Mesenchymal stem cell (in vitro differentiated cells and primary cell): ENCODE data around the gene MYOT.

Source experiments
- DNase-seq: peaks from one replicate; pipeline ENCODE4 v3.0.0-alpha.2; 2013
- H2AFZ ChIP-seq: one replicate; pipeline ENCODE4 v1.6.1; 2013; ENCODE audit warnings: low read depth, mild to moderate bottlenecking, control low read depth, inconsistent platforms, low read length, moderate library complexity
- H2AK5ac ChIP-seq: 2 replicates; pipeline ENCODE4 v1.6.1; 2013; ENCODE audit warnings: low read length, moderate library complexity, mild to moderate bottlenecking, inconsistent platforms; ENCODE audit not compliant: severe bottlenecking
- H2BK120ac ChIP-seq: one replicate; pipeline ENCODE4 v1.6.1; 2013; ENCODE audit warnings: low read depth, mild to moderate bottlenecking, inconsistent platforms, low read length, moderate library complexity
- H2BK12ac ChIP-seq, 2 experiments: one replicate each; pipeline ENCODE4 v1.6.1; 2013; ENCODE audit warnings: inconsistent platforms in 2 of 2, low read length in 2 of 2, mild to moderate bottlenecking in 2 of 2, moderate library complexity in 2 of 2, control low read depth in 1 of 2
- H2BK15ac ChIP-seq: one replicate; pipeline ENCODE4 v1.6.1; 2013; ENCODE audit warnings: mild to moderate bottlenecking, low read depth, inconsistent platforms; ENCODE audit not compliant: poor library complexity, severe bottlenecking
- H2BK5ac ChIP-seq: 2 replicates; pipeline ENCODE4 v1.6.1; 2013; ENCODE audit warnings: low read depth, mild to moderate bottlenecking, low read length, control low read depth, inconsistent platforms; ENCODE audit not compliant: poor library complexity, severe bottlenecking
- H3K14ac ChIP-seq, 2 experiments: one replicate each; pipeline ENCODE4 v1.6.1; 2013; ENCODE audit warnings: inconsistent platforms in 2 of 2, low read length in 2 of 2, control low read depth in 1 of 2, mild to moderate bottlenecking in 1 of 2, moderate library complexity in 1 of 2
- H3K18ac ChIP-seq, 2 experiments: one replicate each; pipeline ENCODE4 v1.6.1; 2013; ENCODE audit warnings: inconsistent platforms in 2 of 2, low read length in 2 of 2, control low read depth in 1 of 2, low read depth in 1 of 2, mild to moderate bottlenecking in 1 of 2
- H3K23ac ChIP-seq, 2 experiments: one replicate each; pipeline ENCODE4 v1.6.1; 2013; ENCODE audit warnings: inconsistent platforms in 2 of 2, low read length in 2 of 2, mild to moderate bottlenecking in 2 of 2, moderate library complexity in 2 of 2, control low read depth in 1 of 2
- H3K27ac ChIP-seq: 2 replicates; pipeline ENCODE4 v1.5.1; 2013; ENCODE audit warnings: mild to moderate bottlenecking, moderate library complexity, low read length, control low read depth, inconsistent platforms; ENCODE audit not compliant: poor library complexity, severe bottlenecking
- H3K27me3 ChIP-seq, 2 experiments: 2 replicates each; pipeline versions ENCODE4 v1.6.1 to v1.7.0; 2013; ENCODE audit warnings: low read length in 2 of 2, mild to moderate bottlenecking in 2 of 2, moderate library complexity in 2 of 2, control low read depth in 1 of 2, inconsistent platforms in 1 of 2; ENCODE audit not compliant: control insufficient read depth in 1 of 2, insufficient read depth in 1 of 2
- H3K36me3 ChIP-seq, 2 experiments: 2 replicates each; pipeline versions ENCODE4 v1.6.1 to v1.7.0; 2013; ENCODE audit warnings: low read length in 2 of 2, control low read depth in 1 of 2, inconsistent platforms in 1 of 2, low read depth in 1 of 2, mild to moderate bottlenecking in 1 of 2; ENCODE audit not compliant: insufficient read depth in 2 of 2, control insufficient read depth in 1 of 2
- H3K4ac ChIP-seq, 2 experiments: one replicate each; pipeline ENCODE4 v1.6.1; 2013; ENCODE audit warnings: inconsistent platforms in 2 of 2, low read length in 2 of 2, mild to moderate bottlenecking in 2 of 2, moderate library complexity in 2 of 2, control low read depth in 1 of 2, low read depth in 1 of 2
- H3K4me1 ChIP-seq: 2 replicates; pipeline ENCODE4 v1.6.1; 2013; ENCODE audit warnings: low read depth, low read length, control low read depth; ENCODE audit not compliant: control insufficient read depth, insufficient read depth
- H3K4me2 ChIP-seq: 2 replicates; pipeline ENCODE4 v1.6.1; 2013; ENCODE audit warnings: low read length, mild to moderate bottlenecking, inconsistent platforms; ENCODE audit not compliant: poor library complexity, severe bottlenecking
- H3K4me3 ChIP-seq, 2 experiments: 2 replicates each; pipeline versions ENCODE4 v1.5.1 to v1.7.0; 2013; ENCODE audit warnings: low read length in 2 of 2, mild to moderate bottlenecking in 2 of 2, control low read depth in 1 of 2, low read depth in 1 of 2; ENCODE audit not compliant: insufficient read depth in 1 of 2
- H3K79me1 ChIP-seq: replicated peaks from 2 replicates; pipeline ENCODE4 v1.6.1; 2013; ENCODE audit warnings: mild to moderate bottlenecking, control low read depth, low read length, inconsistent platforms; ENCODE audit not compliant: poor library complexity, severe bottlenecking
- H3K9ac ChIP-seq: 2 replicates; pipeline ENCODE4 v1.7.0; 2013; ENCODE audit warnings: mild to moderate bottlenecking, low read length, moderate library complexity
- H3K9me3 ChIP-seq: 2 replicates; pipeline ENCODE4 v1.7.0; 2013; ENCODE audit warnings: mild to moderate bottlenecking, low read length; ENCODE audit not compliant: control insufficient read depth
- H4K8ac ChIP-seq: one replicate; pipeline ENCODE4 v1.6.1; 2013; ENCODE audit warnings: inconsistent platforms, mild to moderate bottlenecking, low read length, moderate library complexity
- H4K91ac ChIP-seq: one replicate; pipeline ENCODE4 v1.6.1; 2013; ENCODE audit warnings: mild to moderate bottlenecking, low read length, inconsistent platforms
- WGBS: methylation state at CpG from one replicate; pipeline ENCODE4 v1.1.7; 2013; ENCODE audit warnings: mixed read lengths; 5-methylcytosine and 5-hydroxymethylcytosine counted together

MYOT gene

GRCh38 chr5:137914758-137915157, 47.1 kb downstream of the MYOT start:
- H2BK5ac ChIP-seq = no peak overlapping the region
- no peak overlapping the region for H3K14ac ChIP-seq
- no peak overlapping the region for H2BK12ac ChIP-seq
- H3K4me2 ChIP-seq = no peak overlapping the region
- peaks cover 0 to under 1% of the 10 kb centered on the region in 2 experiments for H3K36me3 ChIP-seq
- H3K79me1 ChIP-seq = no peaks in the 10 kb centered on the region
- H3K27ac ChIP-seq = no peak overlapping the region
- no peak overlapping the region for H4K8ac ChIP-seq
- no peak overlapping the region for H3K4ac ChIP-seq
- H3K18ac ChIP-seq = no peak overlapping the region
- H2AFZ ChIP-seq = no peak overlapping the region
- no peaks in the 10 kb centered on the region for H3K4me1 ChIP-seq
- no peak overlapping the region for H2BK120ac ChIP-seq
- no peak overlapping the region for H2BK15ac ChIP-seq
- no peak overlapping the region for H4K91ac ChIP-seq
- WGBS = 58% methylated on average over 1 of the region's 2 CpGs
- H3K4me3 ChIP-seq = no peak overlapping the region
- no peak overlapping the region for H3K9ac ChIP-seq
- H3K23ac ChIP-seq = no peak overlapping the region
- H3K27me3 ChIP-seq = no peaks in the 10 kb centered on the region
- H2AK5ac ChIP-seq = no peak overlapping the region
- peaks cover 14% of the 10 kb centered on the region for H3K9me3 ChIP-seq
- no peak for DNase-seq

- Histone ChIP-seq H4K8ac (no peak overlapping the region), H2BK120ac (no peak overlapping the region)
- 50% methylated on average over 1 of the region's 1 CpG for WGBS
These were observed 49.3 kb downstream of the MYOT start for GRCh38 chr5:137916923-137917322.

DNA sequence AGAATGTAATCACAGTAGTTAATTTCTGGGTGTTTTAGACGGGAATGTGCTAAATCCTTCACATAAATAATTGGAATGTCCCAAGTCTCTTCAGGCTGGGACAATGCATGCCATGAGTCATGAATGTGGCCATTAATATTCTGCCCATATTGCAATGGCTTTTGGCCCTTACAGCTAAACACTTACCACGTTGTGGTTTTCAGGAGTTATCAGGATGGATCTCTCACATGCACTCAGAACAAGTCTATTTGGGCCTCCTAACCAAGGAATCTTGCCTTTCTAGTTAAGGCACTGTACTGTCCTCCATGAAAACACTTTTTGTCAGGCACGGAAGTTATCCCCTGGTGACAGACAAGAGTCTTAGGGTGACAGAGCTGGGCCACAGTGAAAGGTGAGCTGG, 54.3 kb downstream of the MYOT start:
- 35% methylated on average over 2 of the region's 3 CpGs for WGBS
- Histone ChIP-seq H3K14ac (no peak overlapping the region), H2BK120ac (no peak overlapping the region), H3K4me2 (no peak overlapping the region), H2BK15ac (no peak overlapping the region), H4K91ac (no peak overlapping the region), H2BK12ac (no peak overlapping the region), H3K23ac (no peak overlapping the region), H3K36me3 (peaks cover 3 to 19% of the 10 kb centered on the region in 2 experiments), H3K27ac (no peak overlapping the region), H2AFZ (no peak overlapping the region), H3K4me1 (no peaks in the 10 kb centered on the region), H3K9me3 (peaks cover 2% of the 10 kb centered on the region), H3K18ac (no peak overlapping the region), H3K4ac (no peak overlapping the region), H2AK5ac (no peak overlapping the region), H3K27me3 (no peaks in the 10 kb centered on the region), H4K8ac (no peak overlapping the region), H3K79me1 (no peaks in the 10 kb centered on the region), H3K4me3 (no peak overlapping the region), H3K9ac (no peak overlapping the region), H2BK5ac (no peak overlapping the region)
- DNase-seq = peak; percentile 79

More at GRCh38 chr5:137916923-137917322, 49.3 kb downstream of the MYOT start:
- H3K36me3 ChIP-seq = peaks cover 0 to 3% of the 10 kb centered on the region in 2 experiments
- DNase-seq = no peak
- H3K27ac ChIP-seq = no peak overlapping the region
- no peak overlapping the region for H2BK12ac ChIP-seq
- no peak overlapping the region for H2BK5ac ChIP-seq
- peaks cover 9% of the 10 kb centered on the region for H3K9me3 ChIP-seq
- H3K18ac ChIP-seq = no peak overlapping the region
- no peak overlapping the region for H2AK5ac ChIP-seq
- no peak overlapping the region for H3K14ac ChIP-seq
- no peak overlapping the region for H3K4me3 ChIP-seq
- H3K4me1 ChIP-seq = no peaks in the 10 kb centered on the region
- no peaks in the 10 kb centered on the region for H3K27me3 ChIP-seq
- no peak overlapping the region for H2AFZ ChIP-seq
- H3K23ac ChIP-seq = no peak overlapping the region
- H3K4ac ChIP-seq = no peak overlapping the region
- H3K9ac ChIP-seq = no peak overlapping the region
- H3K79me1 ChIP-seq = no peaks in the 10 kb centered on the region
- no peak overlapping the region for H3K4me2 ChIP-seq
- H4K91ac ChIP-seq = no peak overlapping the region
- no peak overlapping the region for H2BK15ac ChIP-seq

- no peak overlapping the region for H3K27ac ChIP-seq
- no peaks in the 10 kb centered on the region for H3K27me3 ChIP-seq
- H3K4ac ChIP-seq = no peak overlapping the region
- no peak overlapping the region for H3K18ac ChIP-seq
- no peak overlapping the region for H2AK5ac ChIP-seq
- H4K8ac ChIP-seq = no peak overlapping the region
- DNase-seq = peak; percentile 60
- H3K4me2 ChIP-seq = no peak overlapping the region
- no peak overlapping the region for H3K4me3 ChIP-seq
- H3K4me1 ChIP-seq = no peaks in the 10 kb centered on the region
- no peaks in the 10 kb centered on the region for H3K79me1 ChIP-seq
- no peak overlapping the region for H2BK5ac ChIP-seq
- H2BK12ac ChIP-seq = no peak overlapping the region
- H4K91ac ChIP-seq = no peak overlapping the region
- H3K36me3 ChIP-seq = peaks cover 8 to 36% of the 10 kb centered on the region in 2 experiments
- no peak overlapping the region for H3K23ac ChIP-seq
- 19% methylated on average over 4 of the region's 4 CpGs for WGBS
- H3K14ac ChIP-seq = no peak overlapping the region
- no peak overlapping the region for H2BK120ac ChIP-seq
- no peaks in the 10 kb centered on the region for H3K9me3 ChIP-seq
- no peak overlapping the region for H2AFZ ChIP-seq
- H3K9ac ChIP-seq = no peak overlapping the region
- no peak overlapping the region for H2BK15ac ChIP-seq
These were observed 56.2 kb downstream of the MYOT start for GRCh38 chr5:137923856-137924255.
